HCT116 (cell line): Measurements from ENCODE around the gene EXOSC5. TPM values are rescaled to one million over a fixed set of nuclear protein-coding genes. Genes with fewer than 3 reads are reported as not detected.
"Not testable (repeated sequence)": the region's sequence is repeated elsewhere in the genome, so short reads cannot be mapped to it uniquely, and the experiment has no call there.

Experiments
- ATAC-seq: fragments of 200-7000 bp; cut with Tn5 transposase; 2 replicates; pipeline ENCODE4 v1.9.1; 2020; ENCODE audit warnings: mild to moderate bottlenecking, moderate library complexity
- BruUV-seq: library from RNA; stranded (reverse); fragments of 400-500 nt; replicated peaks from 2 replicates; lab custom pipeline; 2021; lab: Mats Ljungman, UMichigan
- CTCF ChIA-PET: fragments of 300-600 bp; sonication (Branson Sonifier 250); formaldehyde crosslinking; loops from one replicate; lab custom pipeline; 2021; ENCODE audit warnings: antibody characterized with exemption; lab: Charles Lee
- POLR2A ChIA-PET: fragments of 300-600, 350-600 bp; sonication (Branson Sonifier 250); formaldehyde crosslinking; loops from one replicate; lab custom pipeline; 2021; ENCODE audit warnings: antibody characterized with exemption; lab: Charles Lee
- RAD21 ChIA-PET, 2 experiments: fragments of 300-600 bp; sonication (Branson Sonifier 250); formaldehyde crosslinking; loops; one replicate each; lab custom pipeline; 2023; ENCODE audit warnings: low total read pairs in 2 of 2; ENCODE audit not compliant: uncharacterized antibody in 2 of 2, unreplicated experiment in 2 of 2, low non-redundant PET in 1 of 2; lab: Charles Lee
- DNase-seq: peaks from one replicate; pipeline ENCODE4 v3.0.0-alpha.2; 2010; ENCODE audit warnings: low read depth, low spot score
- H2AFZ ChIP-seq: fragments of 200-600 bp; shearing (Covaris generic), sonication (generic); 2 replicates; pipeline ENCODE4 v1.6.1; 2017; ENCODE audit warnings: low read depth, mixed run types, mixed read lengths, antibody characterized with exemption, low read length; ENCODE audit not compliant: poor library complexity, severe bottlenecking
- H3K27ac ChIP-seq: 2 replicates; pipeline ENCODE4 v1.5.1; 2012; ENCODE audit warnings: low read depth, low read length
- H3K27me3 ChIP-seq: fragments of 200-600 bp; sonication (generic); 2 replicates; pipeline ENCODE4 v1.6.1; 2016; ENCODE audit warnings: mixed run types, low read length, mixed read lengths; ENCODE audit not compliant: insufficient read depth
- H3K36me3 ChIP-seq, 2 experiments: fragments of 200-500 bp in 1 of 2; fragments of 200-600 bp in 1 of 2; sonication (Bioruptor generic) in 1 of 2; sonication (generic) in 1 of 2; 2 replicates each; pipeline versions ENCODE4 v1.5.1 to v1.6.1; 2014 to 2016; ENCODE audit warnings: low read length in 2 of 2, inconsistent platforms in 1 of 2, mixed read lengths in 1 of 2, mixed run types in 1 of 2; ENCODE audit not compliant: insufficient read depth in 2 of 2, control insufficient read depth in 1 of 2
- H3K4me1 ChIP-seq, 2 experiments: fragments of 200-600 bp in 1 of 2; sonication (generic) in 1 of 2; 2 replicates each; pipeline versions ENCODE4 v1.5.1 to v1.6.1; 2012 to 2017; ENCODE audit warnings: low read length in 2 of 2, inconsistent platforms in 1 of 2, mild to moderate bottlenecking in 1 of 2, mixed read lengths in 1 of 2, mixed run types in 1 of 2, moderate library complexity in 1 of 2; ENCODE audit not compliant: insufficient read depth in 2 of 2, control insufficient read depth in 1 of 2
- H3K4me2 ChIP-seq: fragments of 200-600 bp; sonication (generic); 2 replicates; pipeline ENCODE4 v1.6.1; 2017; ENCODE audit warnings: mixed run types, low read length, mixed read lengths
- H3K4me3 ChIP-seq, 2 experiments: fragments of 200-600 bp in 1 of 2; sonication (generic) in 1 of 2; replicated peaks in 1 of 2; 2 replicates each; pipeline ENCODE4 v1.5.1; 2011 to 2016; ENCODE audit warnings: low read length in 2 of 2, control low read depth in 1 of 2, low read depth in 1 of 2, mild to moderate bottlenecking in 1 of 2, mixed read lengths in 1 of 2, mixed run types in 1 of 2
- H3K79me2 ChIP-seq: fragments of 200-600 bp; sonication (generic); 2 replicates; pipeline ENCODE4 v1.6.1; 2017; ENCODE audit warnings: mild to moderate bottlenecking, mixed run types, low read length, moderate library complexity, mixed read lengths; ENCODE audit not compliant: insufficient read depth
- H3K9ac ChIP-seq: fragments of 200-600 bp; sonication (generic); 2 replicates; pipeline ENCODE4 v1.6.1; 2016; ENCODE audit warnings: low read length, mixed read lengths
- H3K9me2 ChIP-seq: fragments of 200-600 bp; sonication (generic), shearing (Covaris generic); 2 replicates; pipeline ENCODE4 v1.6.1; 2017; ENCODE audit warnings: mixed run types, mild to moderate bottlenecking, moderate library complexity; ENCODE audit not compliant: insufficient read depth
- H3K9me3 ChIP-seq, 2 experiments: fragments of 200-500 bp in 1 of 2; fragments of 200-600 bp in 1 of 2; sonication (Bioruptor generic) in 1 of 2; sonication (generic) in 1 of 2; 2 replicates each; pipeline ENCODE4 v1.6.1; 2014 to 2017; ENCODE audit warnings: low read length in 2 of 2, mixed read lengths in 2 of 2, inconsistent platforms in 1 of 2, low read depth in 1 of 2, mild to moderate bottlenecking in 1 of 2, mixed run types in 1 of 2, moderate library complexity in 1 of 2; ENCODE audit not compliant: control insufficient read depth in 1 of 2, insufficient read depth in 1 of 2
- H4K20me1 ChIP-seq: fragments of 200-600 bp; sonication (generic), shearing (Covaris generic); 2 replicates; pipeline ENCODE4 v1.6.1; 2017; ENCODE audit warnings: mixed run types, mild to moderate bottlenecking, moderate library complexity; ENCODE audit not compliant: insufficient read depth
- RAD21 ChIP-seq: IDR thresholded peaks from 2 replicates; pipeline ENCODE4 v1.6.1; 2012; ENCODE audit warnings: low read depth, mild to moderate bottlenecking
- SP1 ChIP-seq: IDR thresholded peaks from 2 replicates; pipeline ENCODE4 v1.6.1; 2012; ENCODE audit warnings: low read depth
- intact Hi-C: fragments of 100-400 bp; cut with micrococcal nuclease; formaldehyde crosslinking; loops from 2 replicates; pipeline ENCODE4 v1.10.0; 2022
- total RNA-seq: library from RNA; stranded (reverse); gene quantifications from one replicate; pipeline ENCODE4 v1.2.1, GENCODE V29; 2021; ENCODE audit not compliant: unreplicated experiment

The EXOSC5 gene
- total RNA-seq, 1 experiment from 2014 or later, result 57.5 TPM

- no peaks in the 10 kb centered on the region for H3K9me3 ChIP-seq
- CTCF ChIA-PET, result no interaction called here
- no peak overlapping the region for H3K9ac ChIP-seq
- H3K27me3 ChIP-seq, result no peaks in the 10 kb centered on the region
- H3K4me1 ChIP-seq, result peaks cover 10 to 19% of the 10 kb centered on the region in 2 experiments
- no peak overlapping the region for H3K4me2 ChIP-seq
- RAD21 ChIA-PET, result no interaction called here
- H4K20me1 ChIP-seq, result no peaks in the 10 kb centered on the region
- DNase-seq (no peak), ATAC-seq (no peak)
- TF ChIP-seq RAD21 (no peak), SP1 (no peak)
- no peaks in the 10 kb centered on the region for H3K79me2 ChIP-seq
- H3K36me3 ChIP-seq, result no peaks in the 10 kb centered on the region; a peak in 2 of 4 replicates
- no TSS peak for BruUV-seq
- H2AFZ ChIP-seq, result no peak overlapping the region
- intact Hi-C loops, result no loop called here
- no peaks in the 10 kb centered on the region for H3K9me2 ChIP-seq
- POLR2A ChIA-PET, result interaction anchor here (0.7 kb wide), 1 partner anchor 62 kb away, joined by 3 read pairs; no protein-coding TSS in a partner anchor
- H3K4me3 ChIP-seq, result no peak overlapping the region
- H3K27ac ChIP-seq, result no peak overlapping the region
Measured at GRCh38 chr19:41384351-41384750, 12.8 kb downstream of the EXOSC5 start.

GRCh38 chr19:41381536-41381935, 15.6 kb downstream of the EXOSC5 start:
- ATAC-seq, H3K36me3 ChIP-seq, BruUV-seq, H3K9me3 ChIP-seq, RAD21 ChIA-PET, H3K27ac ChIP-seq, DNase-seq, H3K4me2 ChIP-seq, H3K27me3 ChIP-seq, H2AFZ ChIP-seq, H3K79me2 ChIP-seq, intact Hi-C loops, POLR2A ChIA-PET, H3K9ac ChIP-seq, H3K9me2 ChIP-seq, CTCF ChIA-PET, H4K20me1 ChIP-seq, H3K4me3 ChIP-seq: not testable (repeated sequence)
- peaks cover 10 to 26% of the 10 kb centered on the region in 2 experiments for H3K4me1 ChIP-seq
